Neuronal stem cell (in vitro differentiated cells): ENCODE measurements around the gene HAUS1.
"Not testable (repeated sequence)": the region's sequence is repeated elsewhere in the genome, so short reads cannot be mapped to it uniquely, and the experiment has no call there.

Experiments used
- DNase-seq: peaks from one replicate; pipeline ENCODE4 v3.0.0-alpha.2; 2013; ENCODE audit warnings: low spot score
- H2AFZ ChIP-seq: one replicate; pipeline ENCODE4 v1.6.1; 2013; ENCODE audit warnings: mild to moderate bottlenecking, low read length, inconsistent platforms
- H2AK5ac ChIP-seq: 2 replicates; pipeline ENCODE4 v1.6.1; 2013; ENCODE audit warnings: low read depth, mild to moderate bottlenecking, inconsistent platforms, low read length, moderate library complexity, mixed read lengths
- H2BK120ac ChIP-seq: 2 replicates; pipeline ENCODE4 v1.6.1; 2013; ENCODE audit warnings: low read depth, mild to moderate bottlenecking, inconsistent platforms, low read length, moderate library complexity, mixed read lengths
- H2BK12ac ChIP-seq: one replicate; pipeline ENCODE4 v1.6.1; 2013; ENCODE audit warnings: low read length, inconsistent platforms
- H2BK15ac ChIP-seq: 2 replicates; pipeline ENCODE4 v1.6.1; 2013; ENCODE audit warnings: mild to moderate bottlenecking, low read length, inconsistent platforms, mixed read lengths
- H2BK5ac ChIP-seq: one replicate; pipeline ENCODE4 v1.6.1; 2013; ENCODE audit warnings: inconsistent platforms, mild to moderate bottlenecking, low read length, moderate library complexity
- H3K14ac ChIP-seq: one replicate; pipeline ENCODE4 v1.6.1; 2013; ENCODE audit warnings: low read length, inconsistent platforms
- H3K18ac ChIP-seq: 2 replicates; pipeline ENCODE4 v1.6.1; 2013; ENCODE audit warnings: low read length, inconsistent platforms
- H3K23ac ChIP-seq: 2 replicates; pipeline ENCODE4 v1.6.1; 2013; ENCODE audit warnings: low read depth, mild to moderate bottlenecking, mixed read lengths, low read length, inconsistent platforms; ENCODE audit not compliant: poor library complexity
- H3K27ac ChIP-seq: replicated peaks from 3 replicates; pipeline ENCODE4 v1.5.1; 2013; ENCODE audit warnings: low read length, inconsistent platforms
- H3K27me3 ChIP-seq, 3 experiments: 2 replicates each; pipeline ENCODE4 v1.6.1; 2013; ENCODE audit warnings: low read length in 3 of 3, mild to moderate bottlenecking in 2 of 3, inconsistent platforms in 1 of 3, low read depth in 1 of 3, mixed read lengths in 1 of 3, moderate library complexity in 1 of 3; ENCODE audit not compliant: control insufficient read depth in 3 of 3, insufficient read depth in 3 of 3
- H3K36me3 ChIP-seq, 2 donors: replicated peaks in 1 of 2; 2 replicates each; pipeline ENCODE4 v1.6.1; 2013; ENCODE audit warnings: low read length in 2 of 2; ENCODE audit not compliant: control insufficient read depth in 2 of 2, insufficient read depth in 2 of 2
- H3K4ac ChIP-seq: 2 replicates; pipeline ENCODE4 v1.6.1; 2013; ENCODE audit warnings: inconsistent platforms, mild to moderate bottlenecking, low read length, moderate library complexity
- H3K4me1 ChIP-seq, 2 donors: 1 replicate in 1 of 2; 2 replicates in 1 of 2; pipeline ENCODE4 v1.6.1; 2013; ENCODE audit warnings: low read length in 2 of 2, low read depth in 1 of 2; ENCODE audit not compliant: control insufficient read depth in 2 of 2, insufficient read depth in 1 of 2
- H3K4me2 ChIP-seq: one replicate; pipeline ENCODE4 v1.6.1; 2013; ENCODE audit warnings: mild to moderate bottlenecking, low read length, inconsistent platforms; ENCODE audit not compliant: insufficient read depth, poor library complexity, severe bottlenecking
- H3K4me3 ChIP-seq, 2 donors: 2 replicates each; pipeline ENCODE4 v1.5.1; 2013; ENCODE audit warnings: low read length in 2 of 2, mild to moderate bottlenecking in 2 of 2, inconsistent platforms in 1 of 2, moderate library complexity in 1 of 2
- H3K79me1 ChIP-seq: one replicate; pipeline ENCODE4 v1.6.1; 2013; ENCODE audit warnings: low read depth, mild to moderate bottlenecking, inconsistent platforms, low read length, moderate library complexity
- H3K9ac ChIP-seq: one replicate; pipeline ENCODE4 v1.6.1; 2013; ENCODE audit warnings: mild to moderate bottlenecking, low read depth, low read length, inconsistent platforms; ENCODE audit not compliant: poor library complexity
- H3K9me3 ChIP-seq, 2 donors: replicated peaks in 1 of 2; 2 replicates each; pipeline versions ENCODE3 to v1.6.1; 2013; ENCODE audit warnings: low read length in 2 of 2, mild to moderate bottlenecking in 2 of 2, inconsistent platforms in 1 of 2, low read depth in 1 of 2, mixed read lengths in 1 of 2, moderate library complexity in 1 of 2; ENCODE audit not compliant: control insufficient read depth in 2 of 2, insufficient read depth in 1 of 2
- H4K8ac ChIP-seq: one replicate; pipeline ENCODE4 v1.6.1; 2013; ENCODE audit warnings: low read depth, mild to moderate bottlenecking, inconsistent platforms, low read length, moderate library complexity
- H4K91ac ChIP-seq: one replicate; pipeline ENCODE4 v1.6.1; 2013; ENCODE audit warnings: low read length, low read depth, mild to moderate bottlenecking, inconsistent platforms; ENCODE audit not compliant: poor library complexity
- WGBS, 2 donors: extraction: QIAGEN DNeasy Blood & Tissue Kit; methylation state at CpG; one replicate each; pipeline ENCODE4 v1.1.7; 2013; ENCODE audit warnings: missing lambda C conversion rate in 2 of 2, mixed read lengths in 1 of 2; ENCODE audit not compliant: insufficient read length in 2 of 2, insufficient replicate concordance in 1 of 2; ENCODE audit errors: extremely low coverage in 2 of 2; 5-methylcytosine and 5-hydroxymethylcytosine counted together

HAUS1 gene

GRCh38 chr18:46110406-46110805, 6.2 kb downstream of the HAUS1 start:
- H3K27ac ChIP-seq: no peak overlapping the region
- H3K4ac ChIP-seq: no peak overlapping the region
- no peak overlapping the region for H2BK12ac ChIP-seq
- H3K14ac ChIP-seq: no peak overlapping the region
- peaks cover 0 to 6% of the 10 kb centered on the region in 2 donors for H3K9me3 ChIP-seq
- H3K36me3 ChIP-seq: peaks cover 8 to 87% of the 10 kb centered on the region in 2 donors
- H3K23ac ChIP-seq: no peak overlapping the region
- no peak overlapping the region for H3K4me3 ChIP-seq
- H3K4me2 ChIP-seq: no peak overlapping the region
- H4K91ac ChIP-seq: no peak overlapping the region
- H3K79me1 ChIP-seq: peaks cover 2% of the 10 kb centered on the region
- H4K8ac ChIP-seq: no peak overlapping the region
- H3K4me1 ChIP-seq: no peaks in the 10 kb centered on the region
- no peak overlapping the region for H2AFZ ChIP-seq
- DNase-seq: no peak
- H2AK5ac ChIP-seq: no peak overlapping the region
- H2BK120ac ChIP-seq: no peak overlapping the region
- WGBS, 2 donors: no CpG with 5 or more reads among the region's 3 CpGs
- H2BK5ac ChIP-seq: no peak overlapping the region
- H3K27me3 ChIP-seq: no peaks in the 10 kb centered on the region
- no peak overlapping the region for H3K9ac ChIP-seq
- no peak overlapping the region for H3K18ac ChIP-seq
- H2BK15ac ChIP-seq: no peak overlapping the region

GRCh38 chr18:46113751-46114150, 9.6 kb downstream of the HAUS1 start:
- Histone ChIP-seq H3K9ac (no peak overlapping the region), H3K4ac (no peak overlapping the region), H3K18ac (no peak overlapping the region), H3K4me2 (no peak overlapping the region), H4K91ac (no peak overlapping the region), H3K4me3 (no peak overlapping the region), H3K9me3 (peaks cover 0 to 6% of the 10 kb centered on the region in 2 donors), H2BK15ac (no peak overlapping the region), H3K79me1 (peaks cover 2% of the 10 kb centered on the region), H3K27ac (no peak overlapping the region), H2AFZ (no peak overlapping the region), H2BK5ac (no peak overlapping the region), H2AK5ac (no peak overlapping the region), H3K14ac (no peak overlapping the region), H3K36me3 (peaks cover 10 to 79% of the 10 kb centered on the region in 2 donors), H3K4me1 (no peaks in the 10 kb centered on the region), H3K27me3 (no peaks in the 10 kb centered on the region), H3K23ac (no peak overlapping the region), H2BK12ac (no peak overlapping the region), H4K8ac (no peak overlapping the region), H2BK120ac (no peak overlapping the region)
- no CpG with 5 or more reads among the region's 1 CpG for WGBS, 2 donors
- no peak for DNase-seq

- not testable (repeated sequence) for H4K8ac ChIP-seq, H3K4me1 ChIP-seq, H3K79me1 ChIP-seq, H3K18ac ChIP-seq, H3K9ac ChIP-seq, H3K27ac ChIP-seq, DNase-seq, H2AFZ ChIP-seq, H3K4me2 ChIP-seq, H4K91ac ChIP-seq, H3K27me3 ChIP-seq, H2AK5ac ChIP-seq, H2BK120ac ChIP-seq, H3K14ac ChIP-seq, H3K9me3 ChIP-seq, H3K23ac ChIP-seq, H2BK12ac ChIP-seq, H3K4me3 ChIP-seq, H3K4ac ChIP-seq, H2BK5ac ChIP-seq, H2BK15ac ChIP-seq
- peaks cover 22 to 89% of the 10 kb centered on the region in 2 donors for H3K36me3 ChIP-seq
- WGBS, 2 donors: no CpG with 5 or more reads among the region's 4 CpGs
These were observed 22.4 kb downstream of the HAUS1 start for GRCh38 chr18:46126625-46127024.

- H3K36me3 ChIP-seq: peaks cover 10 to 63% of the 10 kb centered on the region in 2 donors
- no peaks in the 10 kb centered on the region for H3K79me1 ChIP-seq
- H2AFZ ChIP-seq: no peak overlapping the region
- H3K4ac ChIP-seq: no peak overlapping the region
- peaks cover 0 to 2% of the 10 kb centered on the region in 2 donors for H3K4me1 ChIP-seq
- H3K9ac ChIP-seq: no peak overlapping the region
- no CpG with 5 or more reads among the region's 2 CpGs for WGBS, 2 donors
- no peak overlapping the region for H2AK5ac ChIP-seq
- H3K23ac ChIP-seq: no peak overlapping the region
- no peak overlapping the region for H3K4me3 ChIP-seq
- H3K18ac ChIP-seq: no peak overlapping the region
- H2BK5ac ChIP-seq: no peak overlapping the region
- no peak overlapping the region for H2BK120ac ChIP-seq
- no peak overlapping the region for H2BK12ac ChIP-seq
- no peak overlapping the region for H4K8ac ChIP-seq
- no peak overlapping the region for H3K14ac ChIP-seq
- DNase-seq: no peak
- H3K27ac ChIP-seq: no peak overlapping the region
- H2BK15ac ChIP-seq: no peak overlapping the region
- H3K27me3 ChIP-seq: no peaks in the 10 kb centered on the region
- H4K91ac ChIP-seq: no peak overlapping the region
- H3K9me3 ChIP-seq: no peaks in the 10 kb centered on the region
- no peak overlapping the region for H3K4me2 ChIP-seq
These were observed 25.9 kb downstream of the HAUS1 start for GRCh38 chr18:46130061-46130460.
